WTC11 (cell line): ENCODE measurements around the gene ADK. TPM values are rescaled to one million over a fixed set of nuclear protein-coding genes. Genes with fewer than 3 reads are reported as not detected.

Experiments
- ATAC-seq: fragments of 200-7000 bp; cut with Tn5 transposase; 2 replicates; pipeline ENCODE4 v1.10.0; 2021; ENCODE audit warnings: mild to moderate bottlenecking, moderate library complexity
- CTCF ChIA-PET: fragments of 300-600 bp; sonication (Branson Sonifier 250); formaldehyde crosslinking; loops from one replicate; lab custom pipeline; 2021; ENCODE audit warnings: antibody characterized with exemption; lab: Charles Lee
- POLR2A ChIA-PET: fragments of 350-600 bp; sonication (Branson Sonifier 250); formaldehyde crosslinking; loops from one replicate; lab custom pipeline; 2021; ENCODE audit warnings: antibody characterized with exemption; lab: Charles Lee
- DNase-seq: peaks from one replicate; pipeline ENCODE4 v3.0.0; 2021; ENCODE audit warnings: low spot score
- H3K27ac Mint-ChIP-seq: 2 replicates; pipeline ENCODE4 v1.8.0; 2021; ENCODE audit warnings: mixed read lengths
- H3K27me3 Mint-ChIP-seq: 2 replicates; pipeline ENCODE4 v1.8.0; 2021; ENCODE audit warnings: low read depth, mild to moderate bottlenecking, moderate library complexity, mixed read lengths
- H3K36me3 Mint-ChIP-seq: 2 replicates; pipeline ENCODE4 v1.8.0; 2021; ENCODE audit warnings: mixed read lengths
- H3K4me1 Mint-ChIP-seq: 2 replicates; pipeline ENCODE4 v1.8.0; 2022; ENCODE audit warnings: mixed read lengths
- H3K4me3 Mint-ChIP-seq: 2 replicates; pipeline ENCODE4 v1.8.0; 2021; ENCODE audit warnings: mild to moderate bottlenecking, moderate library complexity, mixed read lengths
- H3K9me3 Mint-ChIP-seq: 2 replicates; pipeline ENCODE4 v1.8.0; 2021; ENCODE audit warnings: mixed read lengths
- CREM ChIP-seq: sonication (generic); formaldehyde crosslinking; IDR thresholded peaks from 2 replicates; pipeline ENCODE4 v1.8.1; 2022; ENCODE audit warnings: mild to moderate bottlenecking, missing genetic modification reagents, moderate library complexity
- EMX1 ChIP-seq: fragments of 250-450 bp; sonication (Bioruptor Pico); IDR thresholded peaks from 2 replicates; pipeline ENCODE4 v1.8.0; 2021; ENCODE audit warnings: mild to moderate bottlenecking
- ETV6 ChIP-seq: sonication (generic); formaldehyde crosslinking; IDR thresholded peaks from 2 replicates; pipeline ENCODE4 v1.8.1; 2022; ENCODE audit warnings: mild to moderate bottlenecking, missing genetic modification reagents
- FOXJ3 ChIP-seq: sonication (generic); formaldehyde crosslinking; IDR thresholded peaks from 2 replicates; pipeline ENCODE4 v1.9.0; 2021; ENCODE audit warnings: missing genetic modification reagents, mild to moderate bottlenecking, borderline replicate concordance
- HMGA2 ChIP-seq: fragments of 250-450 bp; sonication (Bioruptor Pico); IDR thresholded peaks from 2 replicates; pipeline ENCODE4 v1.4.0; 2021; ENCODE audit warnings: mild to moderate bottlenecking, moderate library complexity
- IRF2 ChIP-seq: sonication (generic); formaldehyde crosslinking; IDR thresholded peaks from 2 replicates; pipeline ENCODE4 v1.8.0; 2022; ENCODE audit warnings: low read depth, missing genetic modification reagents, borderline replicate concordance
- NR1H2 ChIP-seq: sonication (generic); formaldehyde crosslinking; IDR thresholded peaks from 2 replicates; pipeline ENCODE4 v1.9.0; 2021; ENCODE audit warnings: mild to moderate bottlenecking, moderate library complexity, missing genetic modification reagents
- OVOL2 ChIP-seq: fragments of 250-450 bp; sonication (Bioruptor Pico); IDR thresholded peaks from 2 replicates; pipeline ENCODE4 v1.9.0; 2021; ENCODE audit warnings: mild to moderate bottlenecking, borderline replicate concordance
- RELA ChIP-seq: sonication (generic); formaldehyde crosslinking; IDR thresholded peaks from 2 replicates; pipeline ENCODE4 v1.8.1; 2022; ENCODE audit warnings: missing genetic modification reagents, mild to moderate bottlenecking, borderline replicate concordance
- SMAD4 ChIP-seq: sonication (generic); formaldehyde crosslinking; IDR thresholded peaks from 2 replicates; pipeline ENCODE4 v1.8.0; 2022; ENCODE audit warnings: mild to moderate bottlenecking, missing genetic modification reagents
- ZBTB21 ChIP-seq: sonication (generic); formaldehyde crosslinking; IDR thresholded peaks from 2 replicates; pipeline ENCODE4 v1.8.1; 2023; ENCODE audit warnings: mild to moderate bottlenecking, missing genetic modification reagents, borderline replicate concordance
- ZNF138 ChIP-seq: sonication (generic); formaldehyde crosslinking; conservative IDR thresholded peaks from 2 replicates; pipeline ENCODE4 v1.8.1; 2022; ENCODE audit warnings: mild to moderate bottlenecking, moderate library complexity, missing genetic modification reagents
- ZNF232 ChIP-seq: sonication (generic); formaldehyde crosslinking; IDR thresholded peaks from 2 replicates; pipeline ENCODE4 v1.8.0; 2022; ENCODE audit warnings: mild to moderate bottlenecking, missing genetic modification reagents
- total RNA-seq: library from RNA; stranded (reverse); gene quantifications from 3 replicates; pipeline ENCODE4 v1.2.3, GENCODE V29; 2021
- TF ChIP-seq, protein P1 (sequence below): fragments of 250-450 bp; sonication (Bioruptor Pico); IDR thresholded peaks from 2 replicates; pipeline ENCODE4 v1.9.0; 2021; ENCODE audit warnings: mild to moderate bottlenecking
- TF ChIP-seq, protein P2 (sequence below): sonication (generic); formaldehyde crosslinking; IDR thresholded peaks from 2 replicates; pipeline ENCODE4 v1.8.1; 2023; ENCODE audit warnings: mild to moderate bottlenecking, missing genetic modification reagents, moderate library complexity
- TF ChIP-seq, protein P3 (sequence below): sonication (generic); formaldehyde crosslinking; conservative IDR thresholded peaks from 2 replicates; pipeline ENCODE4 v1.8.1; 2023; ENCODE audit warnings: mild to moderate bottlenecking, low read depth, missing genetic modification reagents, moderate library complexity
- TF ChIP-seq, protein P4 (sequence below): sonication (generic); formaldehyde crosslinking; IDR thresholded peaks from 2 replicates; pipeline ENCODE4 v1.8.1; 2023; ENCODE audit warnings: mild to moderate bottlenecking, missing genetic modification reagents
- TF ChIP-seq, protein P5 (sequence below): sonication (generic); formaldehyde crosslinking; IDR thresholded peaks from 2 replicates; pipeline ENCODE4 v1.8.1; 2022; ENCODE audit warnings: low read depth, mild to moderate bottlenecking, moderate library complexity, missing genetic modification reagents, borderline replicate concordance
- TF ChIP-seq, protein P6 (sequence below): sonication (generic); formaldehyde crosslinking; IDR thresholded peaks from 2 replicates; pipeline ENCODE4 v1.8.1; 2022; ENCODE audit warnings: mild to moderate bottlenecking, missing genetic modification reagents, moderate library complexity, borderline replicate concordance
- TF ChIP-seq, protein P7 (sequence below): sonication (generic); formaldehyde crosslinking; IDR thresholded peaks from 2 replicates; pipeline ENCODE4 v1.8.1; 2023; ENCODE audit warnings: mild to moderate bottlenecking, missing genetic modification reagents, borderline replicate concordance
- TF ChIP-seq, protein P8 (sequence below): sonication (generic); formaldehyde crosslinking; IDR thresholded peaks from 2 replicates; pipeline ENCODE4 v1.8.1; 2023; ENCODE audit warnings: mild to moderate bottlenecking, moderate library complexity, missing genetic modification reagents

ADK gene
- total RNA-seq, 1 experiment from 2014 or later = 32.7 TPM

DNA sequence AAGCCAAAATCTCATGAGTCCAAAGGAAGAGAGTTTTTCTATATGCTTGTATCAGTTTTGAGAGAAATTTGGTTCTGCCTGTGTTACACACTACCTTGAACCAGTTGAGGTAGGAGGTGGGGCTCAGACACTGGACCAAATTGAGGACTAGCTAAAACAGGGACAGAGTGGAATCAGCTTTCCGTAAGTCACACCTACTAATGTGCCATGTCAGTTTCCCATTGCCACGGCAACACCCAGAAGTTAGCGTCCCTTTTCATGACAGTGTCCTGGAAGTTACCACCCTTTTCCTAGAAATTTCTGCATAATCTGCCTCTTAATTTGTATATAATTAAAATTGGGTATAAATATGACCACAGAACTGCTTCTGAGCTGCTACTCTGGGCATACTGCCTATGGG, 9.0 kb downstream of the ADK start:
- Mint-ChIP-seq H3K4me1 (peaks cover 9% of the 10 kb centered on the region), H3K4me3 (no peak overlapping the region), H3K36me3 (no peaks in the 10 kb centered on the region), H3K9me3 (no peaks in the 10 kb centered on the region)
- DNase-seq (no peak), ATAC-seq (no peak)
- TF ChIP-seq RELA (CRISPR knock-in tag) = no peak
- TF ChIP-seq IRF2 (CRISPR knock-in tag) = no peak
- TF ChIP-seq HMGA2 = no peak
- TF ChIP-seq, protein P1, sequence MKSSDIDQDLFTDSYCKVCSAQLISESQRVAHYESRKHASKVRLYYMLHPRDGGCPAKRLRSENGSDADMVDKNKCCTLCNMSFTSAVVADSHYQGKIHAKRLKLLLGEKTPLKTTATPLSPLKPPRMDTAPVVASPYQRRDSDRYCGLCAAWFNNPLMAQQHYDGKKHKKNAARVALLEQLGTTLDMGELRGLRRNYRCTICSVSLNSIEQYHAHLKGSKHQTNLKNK (CRISPR knock-in tag) = no peak
- no peak for TF ChIP-seq FOXJ3
- TF ChIP-seq ZNF232 (CRISPR knock-in tag) = no peak
- TF ChIP-seq, protein P2, sequence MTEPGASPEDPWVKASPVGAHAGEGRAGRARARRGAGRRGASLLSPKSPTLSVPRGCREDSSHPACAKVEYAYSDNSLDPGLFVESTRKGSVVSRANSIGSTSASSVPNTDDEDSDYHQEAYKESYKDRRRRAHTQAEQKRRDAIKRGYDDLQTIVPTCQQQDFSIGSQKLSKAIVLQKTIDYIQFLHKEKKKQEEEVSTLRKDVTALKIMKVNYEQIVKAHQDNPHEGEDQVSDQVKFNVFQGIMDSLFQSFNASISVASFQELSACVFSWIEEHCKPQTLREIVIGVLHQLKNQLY = no peak
- TF ChIP-seq OVOL2 (CRISPR knock-in tag) = no peak
- TF ChIP-seq ETV6 (CRISPR knock-in tag) = no peak
- TF ChIP-seq, protein P3, sequence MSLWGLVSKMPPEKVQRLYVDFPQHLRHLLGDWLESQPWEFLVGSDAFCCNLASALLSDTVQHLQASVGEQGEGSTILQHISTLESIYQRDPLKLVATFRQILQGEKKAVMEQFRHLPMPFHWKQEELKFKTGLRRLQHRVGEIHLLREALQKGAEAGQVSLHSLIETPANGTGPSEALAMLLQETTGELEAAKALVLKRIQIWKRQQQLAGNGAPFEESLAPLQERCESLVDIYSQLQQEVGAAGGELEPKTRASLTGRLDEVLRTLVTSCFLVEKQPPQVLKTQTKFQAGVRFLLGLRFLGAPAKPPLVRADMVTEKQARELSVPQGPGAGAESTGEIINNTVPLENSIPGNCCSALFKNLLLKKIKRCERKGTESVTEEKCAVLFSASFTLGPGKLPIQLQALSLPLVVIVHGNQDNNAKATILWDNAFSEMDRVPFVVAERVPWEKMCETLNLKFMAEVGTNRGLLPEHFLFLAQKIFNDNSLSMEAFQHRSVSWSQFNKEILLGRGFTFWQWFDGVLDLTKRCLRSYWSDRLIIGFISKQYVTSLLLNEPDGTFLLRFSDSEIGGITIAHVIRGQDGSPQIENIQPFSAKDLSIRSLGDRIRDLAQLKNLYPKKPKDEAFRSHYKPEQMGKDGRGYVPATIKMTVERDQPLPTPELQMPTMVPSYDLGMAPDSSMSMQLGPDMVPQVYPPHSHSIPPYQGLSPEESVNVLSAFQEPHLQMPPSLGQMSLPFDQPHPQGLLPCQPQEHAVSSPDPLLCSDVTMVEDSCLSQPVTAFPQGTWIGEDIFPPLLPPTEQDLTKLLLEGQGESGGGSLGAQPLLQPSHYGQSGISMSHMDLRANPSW (CRISPR knock-in tag) = no peak
- no peak for TF ChIP-seq EMX1 (CRISPR knock-in tag)
- TF ChIP-seq SMAD4 (CRISPR knock-in tag) = no peak
- TF ChIP-seq NR1H2 (CRISPR knock-in tag) = no peak
- no peak for TF ChIP-seq ZNF138 (CRISPR knock-in tag)
- no peak for TF ChIP-seq CREM (CRISPR knock-in tag)
- TF ChIP-seq, protein P4, sequence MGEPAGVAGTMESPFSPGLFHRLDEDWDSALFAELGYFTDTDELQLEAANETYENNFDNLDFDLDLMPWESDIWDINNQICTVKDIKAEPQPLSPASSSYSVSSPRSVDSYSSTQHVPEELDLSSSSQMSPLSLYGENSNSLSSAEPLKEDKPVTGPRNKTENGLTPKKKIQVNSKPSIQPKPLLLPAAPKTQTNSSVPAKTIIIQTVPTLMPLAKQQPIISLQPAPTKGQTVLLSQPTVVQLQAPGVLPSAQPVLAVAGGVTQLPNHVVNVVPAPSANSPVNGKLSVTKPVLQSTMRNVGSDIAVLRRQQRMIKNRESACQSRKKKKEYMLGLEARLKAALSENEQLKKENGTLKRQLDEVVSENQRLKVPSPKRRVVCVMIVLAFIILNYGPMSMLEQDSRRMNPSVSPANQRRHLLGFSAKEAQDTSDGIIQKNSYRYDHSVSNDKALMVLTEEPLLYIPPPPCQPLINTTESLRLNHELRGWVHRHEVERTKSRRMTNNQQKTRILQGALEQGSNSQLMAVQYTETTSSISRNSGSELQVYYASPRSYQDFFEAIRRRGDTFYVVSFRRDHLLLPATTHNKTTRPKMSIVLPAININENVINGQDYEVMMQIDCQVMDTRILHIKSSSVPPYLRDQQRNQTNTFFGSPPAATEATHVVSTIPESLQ = no peak
- TF ChIP-seq, all 79 proteins: peak for 0
- H3K27me3 Mint-ChIP-seq = no peaks in the 10 kb centered on the region
- H3K27ac Mint-ChIP-seq = peak overlapping the region; percentile 81
- CTCF ChIA-PET = no interaction called here
- POLR2A ChIA-PET = interaction anchor here (0.8 kb wide), 1 partner anchor 9 kb away, joined by 3 read pairs; the partner anchor contains the start of gene ADK

DNA sequence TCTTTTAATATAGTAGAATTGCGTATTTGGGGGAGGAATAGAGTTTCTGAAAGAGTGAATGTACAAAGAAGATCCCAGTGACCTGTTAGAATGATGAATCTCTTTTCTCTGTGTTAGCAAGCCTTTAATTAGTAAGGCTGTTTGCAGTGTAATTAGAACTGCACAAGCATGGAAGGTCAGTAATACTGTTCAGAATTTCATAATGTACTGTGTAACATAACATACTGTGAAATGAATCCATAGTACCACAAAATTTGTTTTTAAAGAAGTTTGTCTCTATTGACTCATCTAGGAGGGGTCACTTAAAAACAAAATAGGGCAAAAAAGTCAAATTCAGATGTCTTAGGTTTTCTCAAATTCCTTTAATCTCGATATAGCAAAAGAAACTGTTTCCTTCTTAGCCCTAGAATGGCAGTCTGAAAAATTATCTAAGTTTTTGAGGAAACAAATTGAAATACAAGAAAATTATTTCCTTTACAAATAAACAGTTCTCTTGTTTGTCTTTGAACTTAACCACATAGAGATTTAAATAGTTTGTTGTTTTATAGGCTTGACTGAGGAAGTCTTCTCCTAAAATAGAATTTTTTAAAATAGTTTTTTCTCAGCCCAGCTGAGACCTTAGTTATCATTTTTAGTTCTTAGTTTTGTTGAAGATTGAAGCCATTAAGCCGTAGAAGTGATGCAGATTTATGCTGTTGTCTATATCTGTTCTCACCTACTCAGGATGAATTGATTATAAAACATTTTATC, 12.5 kb downstream of the ADK start:
- DNase-seq = no peak
- Mint-ChIP-seq H3K4me1 (peaks cover 11% of the 10 kb centered on the region), H3K27me3 (no peaks in the 10 kb centered on the region), H3K4me3 (no peak overlapping the region), H3K27ac (no peak overlapping the region), H3K9me3 (no peaks in the 10 kb centered on the region), H3K36me3 (no peaks in the 10 kb centered on the region)
- ChIA-PET POLR2A (no interaction called here), CTCF (no interaction called here)
- no peak for ATAC-seq
- TF ChIP-seq, protein P5, sequence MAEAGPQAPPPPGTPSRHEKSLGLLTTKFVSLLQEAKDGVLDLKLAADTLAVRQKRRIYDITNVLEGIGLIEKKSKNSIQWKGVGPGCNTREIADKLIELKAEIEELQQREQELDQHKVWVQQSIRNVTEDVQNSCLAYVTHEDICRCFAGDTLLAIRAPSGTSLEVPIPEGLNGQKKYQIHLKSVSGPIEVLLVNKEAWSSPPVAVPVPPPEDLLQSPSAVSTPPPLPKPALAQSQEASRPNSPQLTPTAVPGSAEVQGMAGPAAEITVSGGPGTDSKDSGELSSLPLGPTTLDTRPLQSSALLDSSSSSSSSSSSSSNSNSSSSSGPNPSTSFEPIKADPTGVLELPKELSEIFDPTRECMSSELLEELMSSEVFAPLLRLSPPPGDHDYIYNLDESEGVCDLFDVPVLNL = no peak
- TF ChIP-seq, protein P6, sequence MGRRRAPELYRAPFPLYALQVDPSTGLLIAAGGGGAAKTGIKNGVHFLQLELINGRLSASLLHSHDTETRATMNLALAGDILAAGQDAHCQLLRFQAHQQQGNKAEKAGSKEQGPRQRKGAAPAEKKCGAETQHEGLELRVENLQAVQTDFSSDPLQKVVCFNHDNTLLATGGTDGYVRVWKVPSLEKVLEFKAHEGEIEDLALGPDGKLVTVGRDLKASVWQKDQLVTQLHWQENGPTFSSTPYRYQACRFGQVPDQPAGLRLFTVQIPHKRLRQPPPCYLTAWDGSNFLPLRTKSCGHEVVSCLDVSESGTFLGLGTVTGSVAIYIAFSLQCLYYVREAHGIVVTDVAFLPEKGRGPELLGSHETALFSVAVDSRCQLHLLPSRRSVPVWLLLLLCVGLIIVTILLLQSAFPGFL = no peak
- TF ChIP-seq EMX1 (CRISPR knock-in tag) (no peak), CREM (CRISPR knock-in tag) (no peak), ZBTB21 (CRISPR knock-in tag) (no peak)
- TF ChIP-seq, protein P7, sequence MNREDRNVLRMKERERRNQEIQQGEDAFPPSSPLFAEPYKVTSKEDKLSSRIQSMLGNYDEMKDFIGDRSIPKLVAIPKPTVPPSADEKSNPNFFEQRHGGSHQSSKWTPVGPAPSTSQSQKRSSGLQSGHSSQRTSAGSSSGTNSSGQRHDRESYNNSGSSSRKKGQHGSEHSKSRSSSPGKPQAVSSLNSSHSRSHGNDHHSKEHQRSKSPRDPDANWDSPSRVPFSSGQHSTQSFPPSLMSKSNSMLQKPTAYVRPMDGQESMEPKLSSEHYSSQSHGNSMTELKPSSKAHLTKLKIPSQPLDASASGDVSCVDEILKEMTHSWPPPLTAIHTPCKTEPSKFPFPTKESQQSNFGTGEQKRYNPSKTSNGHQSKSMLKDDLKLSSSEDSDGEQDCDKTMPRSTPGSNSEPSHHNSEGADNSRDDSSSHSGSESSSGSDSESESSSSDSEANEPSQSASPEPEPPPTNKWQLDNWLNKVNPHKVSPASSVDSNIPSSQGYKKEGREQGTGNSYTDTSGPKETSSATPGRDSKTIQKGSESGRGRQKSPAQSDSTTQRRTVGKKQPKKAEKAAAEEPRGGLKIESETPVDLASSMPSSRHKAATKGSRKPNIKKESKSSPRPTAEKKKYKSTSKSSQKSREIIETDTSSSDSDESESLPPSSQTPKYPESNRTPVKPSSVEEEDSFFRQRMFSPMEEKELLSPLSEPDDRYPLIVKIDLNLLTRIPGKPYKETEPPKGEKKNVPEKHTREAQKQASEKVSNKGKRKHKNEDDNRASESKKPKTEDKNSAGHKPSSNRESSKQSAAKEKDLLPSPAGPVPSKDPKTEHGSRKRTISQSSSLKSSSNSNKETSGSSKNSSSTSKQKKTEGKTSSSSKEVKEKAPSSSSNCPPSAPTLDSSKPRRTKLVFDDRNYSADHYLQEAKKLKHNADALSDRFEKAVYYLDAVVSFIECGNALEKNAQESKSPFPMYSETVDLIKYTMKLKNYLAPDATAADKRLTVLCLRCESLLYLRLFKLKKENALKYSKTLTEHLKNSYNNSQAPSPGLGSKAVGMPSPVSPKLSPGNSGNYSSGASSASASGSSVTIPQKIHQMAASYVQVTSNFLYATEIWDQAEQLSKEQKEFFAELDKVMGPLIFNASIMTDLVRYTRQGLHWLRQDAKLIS = no peak
- TF ChIP-seq, protein P8, sequence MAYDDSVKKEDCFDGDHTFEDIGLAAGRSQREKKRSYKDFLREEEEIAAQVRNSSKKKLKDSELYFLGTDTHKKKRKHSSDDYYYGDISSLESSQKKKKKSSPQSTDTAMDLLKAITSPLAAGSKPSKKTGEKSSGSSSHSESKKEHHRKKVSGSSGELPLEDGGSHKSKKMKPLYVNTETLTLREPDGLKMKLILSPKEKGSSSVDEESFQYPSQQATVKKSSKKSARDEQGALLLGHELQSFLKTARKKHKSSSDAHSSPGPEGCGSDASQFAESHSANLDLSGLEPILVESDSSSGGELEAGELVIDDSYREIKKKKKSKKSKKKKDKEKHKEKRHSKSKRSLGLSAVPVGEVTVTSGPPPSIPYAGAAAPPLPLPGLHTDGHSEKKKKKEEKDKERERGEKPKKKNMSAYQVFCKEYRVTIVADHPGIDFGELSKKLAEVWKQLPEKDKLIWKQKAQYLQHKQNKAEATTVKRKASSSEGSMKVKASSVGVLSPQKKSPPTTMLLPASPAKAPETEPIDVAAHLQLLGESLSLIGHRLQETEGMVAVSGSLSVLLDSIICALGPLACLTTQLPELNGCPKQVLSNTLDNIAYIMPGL (CRISPR knock-in tag) = no peak
